HAP-1 (cell line): ENCODE measurements around the gene FKBP9.

ENCODE experiments used
- DNase-seq, 2 experiments: peaks; one replicate each; pipeline ENCODE4 v3.0.0-alpha.2; 2016 to 2020; ENCODE audit warnings: low spot score in 2 of 2
- H3K27me3 ChIP-seq: fragments of 250-450 bp; sonication (Bioruptor Pico); 2 replicates; pipeline ENCODE4 v1.5.1; 2020; ENCODE audit warnings: low read depth, mild to moderate bottlenecking, moderate library complexity
- H3K36me3 ChIP-seq: fragments of 250-450 bp; sonication (Bioruptor Pico); replicated peaks from 2 replicates; pipeline ENCODE4 v1.5.1; 2020; ENCODE audit warnings: mild to moderate bottlenecking
- H3K4me1 ChIP-seq: fragments of 250-450 bp; sonication (Bioruptor Pico); 2 replicates; pipeline ENCODE4 v1.5.1; 2020; ENCODE audit warnings: mild to moderate bottlenecking
- H3K4me3 ChIP-seq: fragments of 250-450 bp; sonication (Bioruptor Pico); 2 replicates; pipeline ENCODE4 v1.5.1; 2020; ENCODE audit warnings: mild to moderate bottlenecking, moderate library complexity
- H3K9me3 ChIP-seq: fragments of 250-450 bp; sonication (Bioruptor Pico); 2 replicates; pipeline ENCODE4 v1.5.1; 2020; ENCODE audit warnings: mild to moderate bottlenecking, moderate library complexity
- in situ Hi-C: fragments of 300-500 bp; cut with MboI; formaldehyde crosslinking; loops from 3 replicates; pipeline ENCODE4 v1.14.3; 2020; ENCODE audit warnings: low sequenced_read_pairs, inconsistent platforms, mixed read lengths

The FKBP9 gene

DNA sequence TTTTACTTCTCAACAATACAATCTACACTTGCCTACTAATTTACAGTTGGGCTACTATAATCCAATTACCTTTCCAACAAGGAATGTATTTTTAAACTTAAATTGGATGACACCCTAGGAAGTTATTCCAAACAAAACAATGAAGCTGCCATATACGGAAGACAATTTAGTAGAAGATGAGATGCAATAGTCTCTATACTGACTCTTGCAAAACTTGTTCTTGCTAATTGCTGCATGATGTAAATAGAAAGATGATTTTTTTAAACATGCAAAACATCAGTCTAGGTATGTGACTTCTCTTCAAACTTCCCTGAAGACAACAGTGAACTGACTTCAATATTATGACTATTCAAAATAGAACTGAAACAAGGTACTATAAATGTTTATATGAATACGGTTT lies 87.7 kb downstream of the FKBP9 start:
- in situ Hi-C loops = no loop called here
- H3K36me3 ChIP-seq = no peaks in the 10 kb centered on the region
- H3K9me3 ChIP-seq = no peaks in the 10 kb centered on the region
- no peaks in the 10 kb centered on the region for H3K27me3 ChIP-seq
- no peak overlapping the region for H3K4me3 ChIP-seq
- H3K4me1 ChIP-seq = peaks cover 34% of the 10 kb centered on the region
- DNase-seq = no peak

DNA sequence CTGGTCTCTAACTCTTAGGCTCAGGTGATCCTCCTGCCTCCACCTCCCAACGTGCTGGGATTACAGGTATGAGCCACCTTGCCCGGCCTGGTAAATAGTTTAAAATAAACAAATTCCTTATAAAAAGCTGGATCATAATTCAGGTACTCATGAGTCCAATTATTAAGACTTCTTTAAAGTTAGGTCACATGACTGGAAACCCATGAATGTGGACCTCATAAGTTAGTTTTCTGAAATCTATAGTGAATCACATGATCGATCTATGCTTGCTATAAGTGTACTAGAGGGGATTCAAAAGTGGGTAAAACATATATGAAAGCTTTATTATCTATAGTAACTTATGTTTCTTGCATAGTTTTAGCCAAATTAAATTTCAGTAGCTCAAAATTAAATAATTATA lies 91.0 kb downstream of the FKBP9 start:
- DNase-seq = no peak
- no peaks in the 10 kb centered on the region for H3K27me3 ChIP-seq
- H3K4me3 ChIP-seq = no peak overlapping the region
- H3K9me3 ChIP-seq = no peaks in the 10 kb centered on the region
- peaks cover 24% of the 10 kb centered on the region for H3K4me1 ChIP-seq
- H3K36me3 ChIP-seq = no peaks in the 10 kb centered on the region
- in situ Hi-C loops = no loop called here

DNA sequence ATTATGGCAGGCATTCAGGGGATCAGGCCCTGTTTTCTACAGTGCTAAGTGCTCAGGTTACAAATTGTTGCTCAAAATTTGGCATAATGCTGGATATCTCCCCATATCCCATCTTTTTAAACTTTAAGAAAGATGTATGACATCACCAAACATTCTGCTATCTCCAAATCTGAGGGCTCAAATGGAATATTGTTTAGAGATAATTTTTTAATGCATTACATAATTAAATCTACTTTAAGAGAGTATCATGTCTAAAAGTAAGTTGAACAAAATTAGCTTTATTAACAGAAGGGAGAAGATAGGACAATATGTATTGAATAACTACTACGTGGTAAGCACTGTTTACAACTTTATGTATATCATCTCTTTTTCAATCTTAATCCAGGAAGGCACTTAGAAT lies 91.5 kb downstream of the FKBP9 start:
- H3K9me3 ChIP-seq = no peaks in the 10 kb centered on the region
- no peak for DNase-seq
- no peak overlapping the region for H3K4me3 ChIP-seq
- in situ Hi-C loops = no loop called here
- H3K27me3 ChIP-seq = no peaks in the 10 kb centered on the region
- H3K36me3 ChIP-seq = no peaks in the 10 kb centered on the region
- H3K4me1 ChIP-seq = peaks cover 23% of the 10 kb centered on the region

DNA sequence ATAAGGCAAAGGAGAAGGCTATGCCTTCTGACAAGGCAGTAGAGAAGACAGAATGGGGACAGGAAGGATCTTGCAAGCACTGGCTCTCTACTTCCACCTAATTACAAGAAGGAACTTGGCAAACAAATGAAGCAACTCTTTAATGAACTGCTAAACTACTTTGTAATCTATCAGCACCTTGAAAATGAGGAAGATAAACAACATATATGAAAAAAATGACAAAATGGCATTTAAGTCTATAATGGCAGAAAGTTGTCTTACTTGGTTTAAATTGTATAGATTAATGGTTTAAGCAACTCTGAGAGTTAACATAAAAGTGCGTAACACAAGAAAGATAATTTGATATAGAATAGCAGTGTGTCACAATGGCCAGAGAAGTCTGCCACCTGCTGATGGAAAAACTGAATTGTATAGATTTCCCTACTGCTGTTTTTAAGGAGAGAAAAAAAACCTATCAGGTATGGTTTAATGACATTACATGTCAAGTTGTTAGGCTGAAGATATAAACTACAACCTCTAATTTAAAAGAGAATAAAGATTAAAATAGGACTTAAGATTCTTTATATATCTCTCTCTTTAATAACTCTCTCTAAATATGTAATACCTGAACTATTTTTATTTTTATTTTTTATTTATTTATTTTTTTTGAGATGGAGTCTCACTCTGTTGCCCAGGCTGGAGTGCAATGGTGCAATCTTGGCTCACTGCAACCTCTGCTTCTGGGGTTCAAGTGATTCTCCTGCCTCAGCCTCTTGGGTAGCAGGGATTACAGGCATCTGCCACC lies 93.5 kb downstream of the FKBP9 start:
- Histone ChIP-seq H3K27me3 (no peaks in the 10 kb centered on the region), H3K9me3 (no peaks in the 10 kb centered on the region), H3K4me1 (peaks cover 9% of the 10 kb centered on the region), H3K36me3 (no peaks in the 10 kb centered on the region), H3K4me3 (no peak overlapping the region)
- in situ Hi-C loops = no loop called here
- peak; percentile 37 to 47 for DNase-seq

DNA sequence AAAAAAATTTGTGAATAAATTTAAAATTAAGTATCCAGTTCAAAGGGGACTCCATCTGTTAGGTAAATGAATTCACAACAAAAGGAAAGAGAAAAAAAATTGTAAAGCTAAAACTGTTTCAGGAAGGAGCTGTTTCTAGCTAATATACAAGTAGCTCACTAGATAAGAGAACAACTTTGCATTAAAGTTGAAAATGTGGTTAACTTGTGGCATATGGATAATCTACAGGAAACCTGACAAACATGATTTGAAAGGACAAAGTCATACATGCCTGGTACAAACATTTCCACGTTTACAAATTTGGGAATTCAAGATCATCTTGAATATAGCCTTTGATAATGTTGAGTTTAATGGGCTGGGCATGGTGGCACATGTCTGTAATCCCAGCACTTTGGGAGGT lies 96.5 kb downstream of the FKBP9 start:
- in situ Hi-C loops = no loop called here
- Histone ChIP-seq H3K36me3 (no peaks in the 10 kb centered on the region), H3K4me3 (no peak overlapping the region), H3K27me3 (no peaks in the 10 kb centered on the region), H3K4me1 (peaks cover 9% of the 10 kb centered on the region), H3K9me3 (no peaks in the 10 kb centered on the region)
- DNase-seq = no peak

DNA sequence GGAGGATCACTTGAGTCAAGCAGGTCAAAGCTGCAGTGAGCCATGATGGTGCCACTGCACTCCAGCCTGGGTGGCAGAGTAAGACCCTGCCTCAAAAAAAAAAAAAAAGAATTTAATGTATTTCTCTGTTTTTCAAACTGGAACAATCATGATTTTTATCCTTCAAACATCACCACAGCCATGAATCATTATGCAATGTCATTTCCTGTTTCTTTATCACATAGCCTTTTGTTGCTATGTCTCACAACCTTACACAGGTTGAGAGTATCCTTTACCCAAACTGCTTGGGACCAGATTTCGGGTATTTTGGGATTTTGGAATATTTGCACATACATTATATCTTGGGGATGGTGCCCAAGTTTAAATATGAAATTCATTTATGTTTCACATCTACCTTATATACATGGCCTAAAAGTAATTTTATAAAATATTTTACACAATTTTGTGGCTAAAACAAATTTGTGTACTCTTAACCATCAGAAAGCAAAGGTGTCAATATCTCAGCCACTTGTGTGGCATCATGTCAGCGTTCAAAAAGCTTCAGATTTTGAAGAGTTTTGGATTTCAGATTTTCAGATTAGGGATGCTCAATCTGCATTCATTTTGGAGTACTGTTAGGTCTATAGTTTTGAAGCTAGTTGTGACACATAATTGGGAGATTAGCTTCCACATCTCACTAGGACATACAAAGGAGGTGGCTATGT lies 97.2 kb downstream of the FKBP9 start:
- no peak for DNase-seq
- Histone ChIP-seq H3K4me1 (peaks cover 9% of the 10 kb centered on the region; the same call in 1 of the 2 replicates), H3K27me3 (no peaks in the 10 kb centered on the region), H3K36me3 (no peaks in the 10 kb centered on the region; the same call in 1 of the 2 replicates), H3K9me3 (no peaks in the 10 kb centered on the region), H3K4me3 (no peak overlapping the region)
- in situ Hi-C loops = no loop called here

DNA sequence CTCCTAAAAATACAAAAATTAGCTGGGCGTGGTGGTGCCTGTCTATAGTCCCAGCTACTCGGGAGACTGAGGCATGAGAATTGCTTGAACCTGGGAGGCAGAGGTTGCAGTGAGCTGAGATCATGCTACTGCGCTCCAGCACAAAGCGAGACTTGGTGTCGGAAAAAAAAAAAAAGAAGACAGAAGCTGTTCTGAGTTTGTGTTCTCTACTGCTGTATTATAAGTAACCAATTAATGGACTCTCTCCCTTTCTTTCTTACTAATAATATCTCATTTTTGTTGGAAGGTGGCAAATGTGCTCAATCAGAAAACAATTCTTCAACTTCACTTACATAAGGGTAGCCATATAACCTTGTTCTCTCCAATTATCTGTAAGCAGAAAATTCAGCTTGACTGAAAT lies 97.9 kb downstream of the FKBP9 start:
- no peak for DNase-seq
- in situ Hi-C loops = no loop called here
- Histone ChIP-seq H3K36me3 (no peaks in the 10 kb centered on the region; the same call in none of the 2 replicates), H3K4me3 (no peak overlapping the region), H3K9me3 (no peaks in the 10 kb centered on the region), H3K27me3 (no peaks in the 10 kb centered on the region), H3K4me1 (peaks cover 9% of the 10 kb centered on the region; the same call in 1 of the 2 replicates)
